Smooth muscle cell (in vitro differentiated cells): Measurements from ENCODE around the gene FES. TPM values are rescaled to one million over a fixed set of nuclear protein-coding genes. Genes with fewer than 3 reads are reported as not detected.

Source experiments
- DNase-seq: peaks from one replicate; lab custom pipeline; 2025; ENCODE audit not compliant: unreplicated experiment; lab: John Stamatoyannopoulos, UW
- H2AFZ ChIP-seq: fragments of 200-600 bp; sonication (generic); 2 replicates; pipeline ENCODE4 v1.6.0; 2016; ENCODE audit warnings: antibody characterized with exemption, low read depth, mild to moderate bottlenecking
- H3F3A ChIP-seq: fragments of 200-600 bp; sonication (generic); 2 replicates; pipeline ENCODE4 v1.6.0; 2017; ENCODE audit warnings: antibody characterized with exemption, low read depth
- H3K27ac ChIP-seq: fragments of 200-600 bp; sonication (generic); 2 replicates; pipeline ENCODE4 v1.5.1; 2016; ENCODE audit warnings: low read depth, mild to moderate bottlenecking
- H3K27me3 ChIP-seq: fragments of 200-600 bp; sonication (generic); 2 replicates; pipeline ENCODE4 v1.6.1; 2016; ENCODE audit warnings: low read depth, mild to moderate bottlenecking
- H3K36me3 ChIP-seq: fragments of 200-600 bp; sonication (generic); 2 replicates; pipeline ENCODE4 v1.5.1; 2016; ENCODE audit warnings: low read depth
- H3K4me1 ChIP-seq: fragments of 200-600 bp; sonication (generic); 2 replicates; pipeline ENCODE4 v1.5.1; 2016; ENCODE audit warnings: low read depth
- H3K4me2 ChIP-seq: fragments of 200-600 bp; sonication (generic); 2 replicates; pipeline ENCODE4 v1.6.0; 2016; ENCODE audit warnings: mild to moderate bottlenecking
- H3K4me3 ChIP-seq: fragments of 200-600 bp; sonication (generic); 2 replicates; pipeline ENCODE4 v1.5.1; 2016; ENCODE audit warnings: mild to moderate bottlenecking
- H3K79me2 ChIP-seq: fragments of 200-600 bp; sonication (generic); 2 replicates; pipeline ENCODE4 v1.6.0; 2016; ENCODE audit warnings: low read depth, mild to moderate bottlenecking
- H3K9ac ChIP-seq: fragments of 200-600 bp; sonication (generic); 2 replicates; pipeline ENCODE4 v1.6.0; 2016; ENCODE audit warnings: low read depth
- H3K9me3 ChIP-seq: fragments of 200-600 bp; sonication (generic); replicated peaks from 2 replicates; pipeline ENCODE4 v1.5.1; 2016; ENCODE audit warnings: low read depth
- H4K20me1 ChIP-seq: fragments of 200-600 bp; sonication (generic); 2 replicates; pipeline ENCODE4 v1.6.0; 2016; ENCODE audit warnings: low read depth
- WGBS: methylation state at CpG from one replicate; pipeline ENCODE4 v1.1.7; 2016; ENCODE audit warnings: low lambda C conversion rate; 5-methylcytosine and 5-hydroxymethylcytosine counted together
- polyA plus RNA-seq: library from polyadenylated mRNA; unstranded; fragments of >200 nt; fragmentation: Nextera tagmentation; extraction: Ambion mirVana; gene quantifications from 2 replicates; pipeline ENCODE4 v1.2.1, GENCODE V29; 2016
- total RNA-seq: library from RNA; depleted of rRNA; stranded (reverse); fragments of >200 nt; gene quantifications from 2 replicates; pipeline ENCODE4 v1.2.3, GENCODE V29; 2014
- TF ChIP-seq, protein P1 (sequence below): fragments of 200-600 bp; sonication (generic); IDR thresholded peaks from 2 replicates; pipeline ENCODE4 v1.5.1; 2017; ENCODE audit warnings: borderline replicate concordance, mild to moderate bottlenecking, antibody characterized with exemption; ENCODE audit not compliant: insufficient read depth, poor library complexity, severe bottlenecking

The FES gene
- total and polyA plus RNA-seq, 2 experiments from 2014 or later, result 4.9 to 6.2 TPM

DNA sequence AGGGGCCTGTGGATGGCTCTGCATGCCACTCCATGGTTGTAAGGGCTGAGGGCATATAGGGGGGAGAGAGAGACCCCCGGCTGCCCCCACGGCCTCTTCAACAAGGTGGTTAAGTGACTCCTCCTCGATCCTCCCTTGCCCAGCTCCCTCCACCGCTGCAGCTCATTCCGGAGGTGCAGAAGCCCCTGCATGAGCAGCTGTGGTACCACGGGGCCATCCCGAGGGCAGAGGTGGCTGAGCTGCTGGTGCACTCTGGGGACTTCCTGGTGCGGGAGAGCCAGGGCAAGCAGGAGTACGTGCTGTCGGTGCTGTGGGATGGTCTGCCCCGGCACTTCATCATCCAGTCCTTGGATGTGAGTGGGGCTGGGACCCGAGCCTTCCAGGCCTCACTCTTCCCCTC is 6.5 kb downstream of the FES start:
- Histone ChIP-seq H3F3A (no peaks in the 10 kb centered on the region), H3K27ac (no peak overlapping the region), H3K4me1 (no peaks in the 10 kb centered on the region), H3K36me3 (no peaks in the 10 kb centered on the region), H3K79me2 (no peaks in the 10 kb centered on the region), H2AFZ (no peak overlapping the region), H3K9me3 (no peaks in the 10 kb centered on the region), H3K4me3 (no peak overlapping the region), H3K27me3 (no peaks in the 10 kb centered on the region), H3K9ac (no peak overlapping the region), H4K20me1 (no peaks in the 10 kb centered on the region), H3K4me2 (no peak overlapping the region)
- DNase-seq, result no peak
- WGBS, result 92% methylated on average over 12 of the region's 12 CpGs
- TF ChIP-seq, protein P1, sequence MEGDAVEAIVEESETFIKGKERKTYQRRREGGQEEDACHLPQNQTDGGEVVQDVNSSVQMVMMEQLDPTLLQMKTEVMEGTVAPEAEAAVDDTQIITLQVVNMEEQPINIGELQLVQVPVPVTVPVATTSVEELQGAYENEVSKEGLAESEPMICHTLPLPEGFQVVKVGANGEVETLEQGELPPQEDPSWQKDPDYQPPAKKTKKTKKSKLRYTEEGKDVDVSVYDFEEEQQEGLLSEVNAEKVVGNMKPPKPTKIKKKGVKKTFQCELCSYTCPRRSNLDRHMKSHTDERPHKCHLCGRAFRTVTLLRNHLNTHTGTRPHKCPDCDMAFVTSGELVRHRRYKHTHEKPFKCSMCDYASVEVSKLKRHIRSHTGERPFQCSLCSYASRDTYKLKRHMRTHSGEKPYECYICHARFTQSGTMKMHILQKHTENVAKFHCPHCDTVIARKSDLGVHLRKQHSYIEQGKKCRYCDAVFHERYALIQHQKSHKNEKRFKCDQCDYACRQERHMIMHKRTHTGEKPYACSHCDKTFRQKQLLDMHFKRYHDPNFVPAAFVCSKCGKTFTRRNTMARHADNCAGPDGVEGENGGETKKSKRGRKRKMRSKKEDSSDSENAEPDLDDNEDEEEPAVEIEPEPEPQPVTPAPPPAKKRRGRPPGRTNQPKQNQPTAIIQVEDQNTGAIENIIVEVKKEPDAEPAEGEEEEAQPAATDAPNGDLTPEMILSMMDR, result no peak

DNA sequence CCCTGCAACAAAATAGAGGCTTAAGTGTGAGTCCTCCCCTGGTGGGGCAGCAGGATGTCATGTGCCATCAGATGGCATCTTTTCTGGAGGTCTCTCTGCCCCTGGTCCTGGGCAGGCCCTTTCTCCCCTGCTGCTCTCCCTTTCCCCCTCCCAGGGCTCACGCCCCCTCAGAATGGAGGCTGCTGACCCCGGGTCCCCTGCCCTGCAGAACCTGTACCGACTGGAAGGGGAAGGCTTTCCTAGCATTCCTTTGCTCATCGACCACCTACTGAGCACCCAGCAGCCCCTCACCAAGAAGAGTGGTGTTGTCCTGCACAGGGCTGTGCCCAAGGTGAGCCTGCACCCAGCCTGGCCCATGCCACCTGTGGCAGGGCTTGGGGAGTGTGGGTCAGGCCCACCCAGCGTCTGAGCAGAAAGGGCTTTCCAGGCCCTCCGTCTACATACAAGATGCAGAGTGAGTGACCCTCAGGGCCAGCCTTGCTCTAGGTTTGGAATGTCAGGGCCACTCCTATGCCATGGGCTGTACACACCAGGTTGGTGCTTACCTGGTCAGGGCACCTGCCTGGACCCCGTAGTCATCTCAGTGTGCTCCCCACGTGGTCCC is 7.1 kb downstream of the FES start:
- no peak overlapping the region for H3K27ac ChIP-seq
- TF ChIP-seq, protein P1, result no peak
- H3K79me2 ChIP-seq, result no peaks in the 10 kb centered on the region
- H4K20me1 ChIP-seq, result no peaks in the 10 kb centered on the region
- no peak overlapping the region for H2AFZ ChIP-seq
- WGBS, result 88% methylated on average over 8 of the region's 8 CpGs
- no peak overlapping the region for H3K4me2 ChIP-seq
- no peak overlapping the region for H3K9ac ChIP-seq
- no peaks in the 10 kb centered on the region for H3F3A ChIP-seq
- DNase-seq, result no peak
- H3K9me3 ChIP-seq, result no peaks in the 10 kb centered on the region
- no peak overlapping the region for H3K4me3 ChIP-seq
- no peaks in the 10 kb centered on the region for H3K4me1 ChIP-seq
- no peaks in the 10 kb centered on the region for H3K27me3 ChIP-seq
- H3K36me3 ChIP-seq, result no peaks in the 10 kb centered on the region

DNA sequence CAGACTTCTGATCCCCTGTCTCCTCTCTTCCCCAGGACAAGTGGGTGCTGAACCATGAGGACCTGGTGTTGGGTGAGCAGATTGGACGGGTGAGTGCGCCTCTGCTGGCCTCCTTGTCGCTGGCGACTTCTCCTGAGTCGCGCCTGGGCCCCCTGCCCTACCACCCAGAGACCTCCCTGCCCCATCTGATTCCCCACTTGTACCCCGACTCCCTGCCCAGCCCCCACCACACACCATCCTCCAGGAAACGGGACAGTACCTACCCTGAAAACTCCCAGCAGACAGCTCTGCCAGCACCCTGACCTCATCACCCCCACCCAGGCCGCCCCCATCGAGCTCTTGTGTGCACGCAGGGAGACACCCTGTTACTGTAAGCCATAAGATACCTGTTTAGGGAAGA is 7.7 kb downstream of the FES start:
- no peaks in the 10 kb centered on the region for H3K4me1 ChIP-seq
- no peak for DNase-seq

More for the DNA sequence above, 7.7 kb downstream of the FES start:
- over 99% methylated on average over 11 of the region's 11 CpGs for WGBS
- H3K9ac ChIP-seq, result no peak overlapping the region
- no peaks in the 10 kb centered on the region for H3K27me3 ChIP-seq
- TF ChIP-seq, protein P1, result no peak
- no peaks in the 10 kb centered on the region for H3K36me3 ChIP-seq
- no peak overlapping the region for H3K27ac ChIP-seq
- no peak overlapping the region for H2AFZ ChIP-seq
- H3K4me2 ChIP-seq, result no peak overlapping the region
- no peaks in the 10 kb centered on the region for H3K79me2 ChIP-seq
- H3K9me3 ChIP-seq, result no peaks in the 10 kb centered on the region
- H4K20me1 ChIP-seq, result no peaks in the 10 kb centered on the region
- H3F3A ChIP-seq, result no peaks in the 10 kb centered on the region
- no peak overlapping the region for H3K4me3 ChIP-seq
